ENCODE measurements around the gene GRAMD2A.

The GRAMD2A gene

DNA sequence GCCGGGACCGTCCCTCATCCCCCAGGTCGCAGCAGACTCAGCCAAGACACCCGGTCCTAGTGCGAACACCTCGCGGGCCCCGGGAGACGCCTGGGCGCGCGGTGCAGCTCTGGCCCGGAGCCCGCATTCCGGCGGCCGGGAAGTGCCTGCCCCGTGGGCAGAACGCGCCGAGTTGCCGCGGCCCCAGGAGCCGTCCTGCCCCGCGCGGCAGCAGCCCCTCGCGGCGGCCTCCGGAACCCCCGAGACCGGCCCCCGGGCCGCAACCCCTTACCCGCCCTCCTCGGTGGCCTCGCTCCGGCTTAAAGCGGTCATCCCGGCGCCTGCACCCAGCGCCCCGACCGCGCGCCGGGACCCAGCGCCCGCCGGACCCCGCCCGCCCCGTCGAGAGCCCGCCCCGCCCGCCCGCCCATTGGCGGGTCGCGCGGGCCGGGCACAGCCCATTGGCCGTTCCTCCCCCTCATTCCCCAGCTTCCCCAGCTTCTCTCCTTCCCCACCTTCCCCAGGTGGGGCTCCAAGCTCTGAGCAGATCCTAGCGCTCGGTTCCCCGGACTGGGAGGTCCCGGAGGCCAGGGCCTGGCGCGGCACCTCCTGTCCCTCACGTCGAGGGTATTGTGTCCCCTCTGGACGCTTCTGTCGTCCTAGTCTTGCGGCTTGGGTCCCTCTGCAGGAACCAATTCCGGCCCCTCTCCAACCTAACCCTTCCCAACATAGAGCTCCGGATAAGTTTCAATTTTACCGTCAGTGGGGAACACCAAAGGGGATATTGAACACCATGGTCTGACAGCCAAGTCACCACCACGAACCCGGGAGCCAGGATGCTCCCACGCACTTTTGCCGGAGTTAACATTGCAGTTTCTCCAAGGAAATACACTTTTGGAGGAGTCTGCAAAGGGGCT lies at the start of gene GRAMD2A:
Gene GRAMD2A, minus strand, starts transcription at position 328 of the 896 bp plus-strand sequence.
- no peak for DNase-seq (ENCODE audit: low read depth)

DNA sequence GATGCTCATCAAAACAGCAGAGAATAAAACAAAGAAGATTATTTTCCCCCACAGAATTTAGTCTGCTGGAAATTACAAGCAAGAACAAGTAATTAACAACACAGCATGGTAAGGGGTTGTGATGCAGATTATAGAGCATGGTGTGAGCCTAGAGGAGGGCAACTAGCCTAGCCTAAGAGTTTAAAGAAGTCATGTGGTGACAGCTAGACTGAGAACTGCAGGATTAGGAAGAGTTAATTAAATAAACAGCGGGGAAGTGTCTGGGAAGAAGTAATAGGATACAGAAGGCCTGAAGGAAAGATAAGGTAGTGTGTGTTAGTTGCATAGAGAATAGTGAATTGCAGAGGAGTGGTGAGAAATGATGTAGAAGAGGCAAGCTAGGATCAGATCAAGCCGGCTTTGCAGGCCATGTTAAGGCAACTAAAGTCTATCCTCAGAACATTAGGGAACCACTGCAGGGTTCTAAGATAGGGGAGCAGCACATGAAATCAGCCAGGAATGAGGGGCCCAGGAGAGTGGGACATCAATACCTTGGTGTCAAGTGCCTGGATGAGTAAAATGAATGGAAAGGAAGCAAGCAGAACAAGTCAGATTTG lies 45.3 kb upstream of the GRAMD2A start:
- DNase-seq (ENCODE audit: low read depth): no peak

GRCh38 chr15:72239652-72240051 lies 42.1 kb upstream of the GRAMD2A start:
- DNase-seq (ENCODE audit: low read depth): no peak

- DNase-seq (ENCODE audit: low read depth): no peak
These were observed 41.0 kb upstream of the GRAMD2A start for GRCh38 chr15:72238586-72238985.

DNA sequence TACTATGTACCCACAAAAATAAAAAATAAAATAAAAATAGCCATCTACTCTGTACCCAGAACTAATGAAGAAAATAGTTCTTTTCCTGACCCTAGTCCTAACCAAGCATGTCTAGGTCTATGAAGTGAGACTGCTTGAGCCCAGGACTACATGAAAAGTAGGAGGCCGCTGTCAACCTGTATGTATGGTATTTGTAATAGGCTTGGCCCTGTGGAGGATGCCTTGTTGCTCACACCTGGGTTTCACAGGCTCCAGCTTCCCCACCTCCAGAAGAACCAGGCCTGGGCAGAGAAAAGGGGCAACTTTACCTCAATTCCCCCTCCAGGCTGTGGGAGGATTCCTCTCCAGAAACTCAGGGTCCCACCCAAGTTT lies 40.3 kb upstream of the GRAMD2A start:
- no peak for DNase-seq (ENCODE audit: low read depth)

- DNase-seq (ENCODE audit: low read depth): peak; percentile 96
These were observed 39.7 kb upstream of the GRAMD2A start for GRCh38 chr15:72237029-72237852.

- DNase-seq (ENCODE audit: low read depth): no peak
These were observed 38.9 kb upstream of the GRAMD2A start for GRCh38 chr15:72236381-72237003.

DNA sequence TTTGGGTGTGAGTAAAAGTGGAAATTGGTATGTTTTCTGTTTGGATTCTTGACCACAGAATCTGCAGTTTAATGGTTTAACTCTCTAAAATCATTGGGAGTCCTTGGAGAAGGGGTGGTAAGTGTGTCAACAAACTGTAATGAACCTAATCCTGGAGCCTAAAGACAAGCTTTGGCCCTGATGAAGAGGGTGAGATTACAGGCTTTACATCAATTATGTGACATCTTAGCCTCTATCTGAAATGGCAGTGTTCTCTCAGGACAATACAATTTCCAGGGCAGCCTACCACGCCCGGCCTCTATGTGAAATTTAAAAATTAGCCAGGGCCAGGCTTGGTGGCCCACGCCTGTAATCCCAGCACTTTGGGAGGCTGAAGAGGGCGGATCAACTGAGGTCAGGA lies 37.7 kb upstream of the GRAMD2A start:
- DNase-seq (ENCODE audit: low read depth): no peak

GRCh38 chr15:72233769-72234168 lies 36.2 kb upstream of the GRAMD2A start:
- no peak for DNase-seq (ENCODE audit: low read depth)

GRCh38 chr15:72231833-72232478 lies 34.4 kb upstream of the GRAMD2A start:
- DNase-seq (ENCODE audit: low read depth): peak; percentile 72

GRCh38 chr15:72231066-72231832 lies 33.7 kb upstream of the GRAMD2A start, which contains the start of gene PKM:
Gene PKM, minus strand, starts transcription at chr15:72231190. Its CDS starts 12,093 bp downstream, at chr15:72219097.
- DNase-seq (ENCODE audit: low read depth): peak; percentile 87

GRCh38 chr15:72230197-72231065 lies 32.8 kb upstream of the GRAMD2A start:
- peak; percentile 59 for DNase-seq (ENCODE audit: low read depth)

DNA sequence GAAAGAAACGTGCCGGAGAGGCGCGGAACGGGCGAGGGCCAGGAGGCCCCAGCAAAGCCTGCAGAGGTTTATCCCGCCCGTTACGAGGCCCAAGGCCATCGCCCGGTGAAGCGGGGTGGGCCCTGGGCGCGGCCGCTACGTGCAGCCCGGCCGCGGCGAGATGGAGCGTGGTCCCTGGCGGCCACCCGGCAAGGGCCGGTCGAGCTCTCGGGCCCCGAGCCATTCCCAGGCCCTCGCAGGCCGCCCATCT lies 32.3 kb upstream of the GRAMD2A start:
- no peak for DNase-seq (ENCODE audit: low read depth)

DNA sequence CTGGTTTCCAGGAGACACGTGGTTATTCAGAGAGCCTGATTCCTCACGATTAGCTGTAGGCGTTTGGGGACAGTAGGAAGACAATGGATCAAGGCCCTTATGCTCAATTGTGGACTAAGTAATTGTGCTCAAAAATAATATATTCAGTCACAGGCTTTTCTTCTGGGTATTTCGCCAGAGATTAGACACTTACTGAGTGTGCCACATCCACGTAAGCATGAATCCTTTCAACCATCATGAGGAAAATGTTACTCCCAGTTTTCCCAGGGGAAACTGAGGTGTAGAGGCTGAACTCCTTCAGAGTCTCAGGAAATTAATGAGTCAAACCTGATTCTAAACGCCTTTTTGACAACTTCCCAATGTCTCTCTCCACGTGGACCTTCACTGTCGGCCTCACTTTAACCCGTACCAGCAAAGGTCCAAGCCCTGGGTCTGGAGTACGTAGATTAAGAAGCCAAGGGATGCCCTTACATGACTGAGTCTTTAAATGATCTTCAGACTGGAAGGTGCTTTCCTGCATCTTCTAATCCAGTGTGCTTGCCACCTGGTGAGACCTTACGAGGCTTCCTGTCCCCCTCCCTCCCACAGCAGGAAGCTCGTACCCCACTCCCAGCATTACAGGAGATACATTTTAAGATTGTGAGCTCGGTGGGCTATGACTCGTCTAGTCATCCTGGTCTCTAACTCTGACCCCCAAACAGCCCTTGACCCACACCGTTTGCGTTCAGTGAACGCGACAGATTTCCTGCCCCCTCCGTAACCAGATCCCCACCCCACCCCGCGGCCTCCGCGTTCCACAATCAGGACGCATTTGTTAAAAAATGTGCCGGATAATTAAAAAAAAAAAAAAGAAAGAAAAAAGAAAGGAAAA lies 31.7 kb upstream of the GRAMD2A start:
- no peak for DNase-seq (ENCODE audit: low read depth)

- DNase-seq (ENCODE audit: low read depth): no peak
These were observed 30.1 kb upstream of the GRAMD2A start for GRCh38 chr15:72227720-72228119.

DNA sequence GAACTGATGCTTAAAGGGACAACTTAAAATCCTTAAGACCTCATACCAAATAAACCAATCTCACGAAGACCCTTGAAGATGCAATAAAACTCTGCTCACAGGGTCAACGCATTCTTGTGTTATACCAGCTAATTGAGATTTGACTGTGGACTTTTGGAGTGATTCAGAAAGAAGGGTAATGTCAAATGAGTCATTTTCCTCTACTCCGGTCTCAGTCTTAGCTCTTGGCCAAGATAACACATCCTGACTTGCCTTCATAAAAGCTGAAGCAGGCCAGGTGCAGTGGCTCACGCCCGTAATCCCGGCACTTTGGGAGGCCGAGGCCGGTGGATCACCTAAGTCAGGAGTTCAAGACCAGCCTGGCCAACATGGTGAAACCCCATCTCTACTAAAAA lies 29.6 kb upstream of the GRAMD2A start:
- peak; percentile 65 for DNase-seq (ENCODE audit: low read depth)

GRCh38 chr15:72223278-72223677 lies 25.7 kb upstream of the GRAMD2A start:
- no peak for DNase-seq (ENCODE audit: low read depth)

GRCh38 chr15:72222393-72222792 lies 24.8 kb upstream of the GRAMD2A start:
- DNase-seq (ENCODE audit: low read depth): no peak

- DNase-seq (ENCODE audit: low read depth): no peak
These were observed 23.1 kb upstream of the GRAMD2A start for GRCh38 chr15:72220687-72221086.
